GM21367 (cell line): ENCODE results near the gene DCPS.
"Not testable (repeated sequence)": the region's sequence is repeated elsewhere in the genome, so short reads cannot be mapped to it uniquely, and the experiment has no call there.

Source experiments
- ATAC-seq: cut with Tn5 transposase; IDR thresholded peaks from one replicate; pipeline ENCODE4 v1.9.1; 2021; ENCODE audit not compliant: unreplicated experiment

DCPS gene

GRCh38 chr11:126284829-126285228 lies 19.0 kb upstream of the DCPS start:
- peak; percentile 59 for ATAC-seq

- no peak for ATAC-seq
Measured at GRCh38 chr11:126288237-126288636, 15.6 kb upstream of the DCPS start.

- no peak for ATAC-seq
Measured at GRCh38 chr11:126290887-126291286, 13.0 kb upstream of the DCPS start.

- no peak for ATAC-seq
Measured at GRCh38 chr11:126293726-126294125, 10.1 kb upstream of the DCPS start.

DNA sequence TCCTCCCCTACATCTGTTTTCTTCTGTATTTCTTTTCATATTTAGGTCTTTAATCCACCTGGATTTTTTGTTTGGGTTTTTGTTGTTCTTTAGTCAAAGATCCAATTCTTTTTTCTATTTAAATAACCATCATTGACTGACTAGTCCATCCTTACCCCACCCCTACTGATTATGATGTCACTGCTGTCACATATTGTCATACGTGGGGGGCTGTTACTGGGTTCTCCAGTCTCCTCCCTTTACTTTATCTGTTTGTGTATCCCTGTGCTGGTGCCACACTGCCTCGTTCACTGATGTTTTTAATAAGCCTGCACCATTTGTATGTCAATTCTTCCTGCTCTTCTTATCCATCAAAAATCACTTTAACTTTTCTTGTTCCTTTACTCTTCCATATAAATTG lies 6.9 kb upstream of the DCPS start:
- ATAC-seq: no peak

- peak; percentile 25 for ATAC-seq
Measured at GRCh38 chr11:126304457-126305075, 706 bp downstream of the DCPS start.

- peak; percentile 52 for ATAC-seq
Measured at GRCh38 chr11:126305699-126306098, 1.8 kb downstream of the DCPS start.

DNA sequence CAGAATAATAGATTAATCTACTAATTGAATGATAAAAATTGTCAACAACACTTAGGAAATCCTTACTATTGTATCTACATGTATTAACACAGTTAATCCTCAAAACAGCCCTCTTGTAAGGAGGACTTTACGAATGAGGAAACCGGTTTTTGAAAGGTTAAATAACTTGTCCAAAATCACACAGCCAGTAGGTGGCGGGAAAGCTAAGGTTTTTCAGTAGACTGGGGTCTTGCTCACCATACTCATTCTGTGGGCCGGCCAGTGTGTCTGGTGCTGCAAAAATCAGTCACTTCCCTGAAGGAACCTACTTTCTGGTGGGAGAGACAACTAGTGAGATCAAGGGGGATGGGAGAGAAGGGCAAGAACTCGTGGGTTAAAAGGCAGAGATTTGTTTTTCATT lies 3.8 kb downstream of the DCPS start:
- no peak for ATAC-seq

GRCh38 chr11:126308271-126308671 lies 4.4 kb downstream of the DCPS start:
- ATAC-seq: no peak

DNA sequence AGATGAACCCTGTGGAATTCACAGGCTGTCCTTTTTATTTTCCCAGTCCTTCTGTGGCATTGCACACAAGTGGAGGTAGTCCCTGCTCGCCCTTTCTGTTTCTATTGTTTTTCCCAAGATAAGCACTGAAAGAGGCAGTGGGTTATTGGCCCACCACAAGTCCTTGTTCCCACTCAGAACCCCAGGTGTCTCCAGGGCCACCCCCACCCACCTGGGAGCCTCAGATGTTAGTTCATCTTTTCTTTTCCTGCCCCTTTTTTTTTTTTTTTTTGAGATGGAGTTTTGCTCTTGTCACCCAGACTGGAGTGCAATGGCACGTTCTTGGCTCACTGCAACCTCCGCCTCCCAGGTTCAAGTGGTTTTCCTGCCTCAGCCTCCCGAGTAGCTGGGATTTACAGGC lies 4.9 kb downstream of the DCPS start:
- ATAC-seq: not testable (repeated sequence)

DNA sequence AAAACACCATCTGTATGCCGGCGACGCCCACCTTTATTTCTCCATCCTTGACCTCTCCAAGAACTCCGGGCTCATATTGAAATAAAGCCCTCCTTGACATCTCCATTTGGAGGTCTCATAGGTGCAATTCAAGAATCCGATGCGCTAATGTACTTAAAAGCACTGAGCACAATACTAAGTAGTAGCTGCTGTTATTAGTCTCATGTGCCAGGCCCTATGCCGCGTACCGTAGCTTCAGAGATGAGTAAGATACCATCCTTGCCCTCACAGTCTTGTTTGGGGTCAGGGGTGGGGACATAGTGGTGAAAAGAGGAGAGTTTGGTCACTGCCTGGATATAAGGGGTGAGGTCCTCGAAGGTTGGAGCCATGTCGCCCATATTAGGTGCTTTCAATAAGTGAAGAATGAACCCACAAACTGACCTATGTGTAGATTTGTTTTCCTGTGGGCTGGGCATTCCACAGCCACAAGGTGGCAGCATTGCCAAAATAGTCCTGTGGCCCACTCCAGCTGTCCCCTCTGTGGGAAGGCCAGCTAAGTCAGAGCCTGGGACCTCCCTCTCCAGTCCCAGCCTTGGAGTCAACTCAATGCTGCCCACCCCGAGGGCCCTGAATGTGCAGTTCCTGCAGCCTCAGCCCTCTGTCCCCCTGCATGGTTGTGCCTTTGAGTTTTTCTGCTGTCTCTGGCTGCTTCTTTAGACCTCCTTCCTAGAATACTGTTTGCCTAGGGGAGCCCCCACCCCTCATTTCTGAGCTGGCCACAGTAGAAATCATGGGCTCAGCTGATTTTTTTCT lies 6.5 kb downstream of the DCPS start:
- no peak for ATAC-seq

- ATAC-seq: no peak
Measured at GRCh38 chr11:126310992-126311310, 7.1 kb downstream of the DCPS start.

- peak; percentile 74 for ATAC-seq
Measured at GRCh38 chr11:126311401-126312291, 7.8 kb downstream of the DCPS start.

DNA sequence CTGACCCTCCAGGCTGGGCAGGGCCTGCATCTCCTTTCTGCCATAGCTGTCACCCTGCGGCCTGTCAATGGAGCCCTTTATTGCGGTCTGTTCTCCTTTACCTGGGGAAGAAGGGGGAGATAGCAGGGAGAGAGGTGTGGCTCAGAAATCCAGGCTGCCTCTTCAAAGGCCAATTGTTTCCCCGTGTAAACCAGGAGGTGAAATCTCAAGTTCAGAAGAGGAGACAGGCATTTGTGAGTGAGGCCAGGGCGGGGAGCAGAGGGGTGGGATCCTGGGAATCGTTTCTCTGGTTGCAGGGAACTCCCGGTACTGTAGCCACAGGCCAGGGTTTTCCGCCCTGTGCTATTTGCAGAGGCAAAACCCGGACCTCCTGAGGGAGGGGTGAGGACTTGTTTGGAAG lies 9.1 kb downstream of the DCPS start:
- ATAC-seq: no peak

GRCh38 chr11:126313826-126314225 lies 10.0 kb downstream of the DCPS start:
- no peak for ATAC-seq

- no peak for ATAC-seq
Measured at GRCh38 chr11:126317432-126317755, 13.5 kb downstream of the DCPS start.

DNA sequence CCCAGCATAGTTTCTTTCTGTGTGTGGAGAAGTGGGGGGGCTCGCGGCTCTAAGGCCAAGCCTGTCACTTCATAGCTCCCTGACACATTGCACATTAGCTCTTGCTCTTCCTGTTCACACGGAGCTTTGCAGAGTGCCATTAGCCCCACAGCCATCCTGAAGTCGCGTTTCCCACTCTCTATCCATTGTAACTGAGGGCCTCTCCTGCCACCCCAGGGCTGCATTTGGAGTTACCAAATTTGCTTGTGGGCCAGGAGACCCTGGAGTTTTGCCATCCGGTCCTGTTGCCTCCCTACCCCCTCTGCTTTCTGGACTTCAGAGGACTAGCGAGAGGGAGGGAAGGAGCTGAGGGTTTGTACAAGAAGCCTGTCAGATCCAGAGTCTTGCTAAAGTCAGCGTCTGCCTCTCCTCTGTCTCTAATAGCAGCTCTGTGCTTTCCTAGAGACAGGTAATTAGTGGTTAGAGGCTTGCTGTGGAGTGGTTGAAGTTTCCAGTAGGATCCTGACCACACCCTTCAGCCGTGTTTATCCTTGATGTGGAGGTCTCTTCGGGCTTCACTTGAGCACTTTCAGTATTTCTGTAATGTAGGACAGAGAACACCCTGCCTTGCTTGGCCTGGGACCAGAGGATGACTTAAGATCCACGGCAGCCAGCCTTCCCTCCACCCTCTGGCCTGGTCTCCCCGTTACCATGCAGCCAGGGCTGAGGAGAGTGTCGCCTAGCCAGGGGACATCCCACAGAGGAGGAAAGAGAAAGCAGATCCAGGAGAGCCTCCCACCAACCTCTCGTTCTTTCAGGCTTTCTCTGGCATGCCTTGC lies 14.1 kb downstream of the DCPS start:
- peak; percentile 36 for ATAC-seq

DNA sequence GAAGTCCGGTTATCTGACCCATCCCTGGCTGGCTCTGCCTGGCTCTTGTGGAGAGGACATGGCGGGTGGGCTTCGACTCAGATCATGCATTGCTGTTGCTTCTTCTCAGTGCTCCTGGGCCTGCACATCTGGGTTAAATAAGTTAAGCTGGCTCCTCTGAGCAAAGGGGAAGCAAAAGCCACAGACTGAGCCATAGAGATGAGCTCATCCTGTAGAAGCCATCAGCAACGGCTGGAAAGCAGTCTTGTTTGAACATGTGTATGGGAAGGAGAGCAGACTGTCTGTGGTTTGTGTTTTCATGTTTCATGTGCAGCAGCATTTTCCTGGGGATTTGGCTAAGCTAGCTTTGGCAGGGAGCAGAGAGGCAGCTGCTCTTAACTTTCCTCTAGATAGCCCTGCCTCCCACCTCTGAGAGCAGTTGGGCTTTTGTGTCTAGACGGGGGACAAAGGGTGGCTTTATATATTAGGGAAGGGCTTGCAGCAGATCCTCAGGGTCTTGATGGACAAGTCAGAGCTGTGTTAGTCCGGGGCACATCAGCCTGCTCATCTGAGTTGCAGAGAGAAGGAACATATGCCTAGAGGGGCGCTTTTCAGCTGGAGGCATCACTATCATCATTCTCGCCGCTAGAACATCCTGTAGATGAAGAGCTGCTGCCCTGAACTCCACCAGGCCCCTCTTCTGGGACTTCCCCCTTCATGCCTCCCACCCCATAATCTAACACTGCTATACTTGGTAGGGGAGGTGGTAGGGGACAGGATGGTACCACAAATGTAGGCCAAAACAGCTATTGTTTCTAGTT lies 14.9 kb downstream of the DCPS start:
- peak; percentile 83 for ATAC-seq

DNA sequence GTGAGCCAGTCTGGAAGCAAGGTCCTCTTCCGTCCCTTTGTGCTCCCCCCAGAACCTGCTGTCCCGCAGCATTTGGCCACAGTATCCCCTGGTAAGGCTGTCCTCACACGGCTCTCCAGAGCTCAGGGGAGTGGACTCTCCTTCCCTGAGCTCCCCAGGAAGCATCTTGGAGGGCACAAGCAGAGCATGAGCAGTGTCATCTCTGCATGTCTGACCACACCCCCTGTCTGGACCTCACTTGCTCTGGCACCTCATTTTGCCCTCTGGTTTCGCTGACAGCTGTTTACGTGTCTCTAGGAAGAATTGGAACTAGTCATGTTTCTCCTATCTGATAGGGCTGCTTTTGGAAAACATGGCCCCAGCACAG lies 15.5 kb downstream of the DCPS start:
- no peak for ATAC-seq

GRCh38 chr11:126322996-126323395 lies 19.1 kb downstream of the DCPS start:
- ATAC-seq: no peak
